Nephron (organoid): ENCODE data around the gene DDI1.
"Not testable (repeated sequence)": the region's sequence is repeated elsewhere in the genome, so short reads cannot be mapped to it uniquely, and the experiment has no call there.

Experiments
- H3K27ac Mint-ChIP-seq, 3 experiments: 2 replicates each; pipeline ENCODE4 v1.8.0; 2020; ENCODE audit warnings: mixed read lengths in 3 of 3, mild to moderate bottlenecking in 2 of 3, moderate library complexity in 1 of 3
- H3K27me3 Mint-ChIP-seq: 2 replicates; pipeline ENCODE4 v1.8.0; 2021; ENCODE audit warnings: low read depth, mild to moderate bottlenecking, moderate library complexity, mixed read lengths
- H3K36me3 Mint-ChIP-seq: 2 replicates; pipeline ENCODE4 v1.8.0; 2020; ENCODE audit warnings: low read depth, mixed read lengths
- H3K4me1 Mint-ChIP-seq: 2 replicates; pipeline ENCODE4 v1.8.0; 2020; ENCODE audit warnings: mixed read lengths
- H3K4me3 Mint-ChIP-seq, 3 experiments: 2 replicates each; pipeline ENCODE4 v1.8.0; 2020; ENCODE audit warnings: mild to moderate bottlenecking in 3 of 3, mixed read lengths in 3 of 3, moderate library complexity in 2 of 3
- H3K9me3 Mint-ChIP-seq: 2 replicates; pipeline ENCODE4 v1.8.0; 2020; ENCODE audit warnings: mixed read lengths
- TF ChIP-seq, protein P1 (sequence below), 3 experiments: fragments of 200-600 bp; sonication (generic); IDR thresholded peaks; one replicate each; pipeline ENCODE4 v1.5.0; 2021; ENCODE audit warnings: antibody characterized with exemption in 3 of 3; ENCODE audit not compliant: unreplicated experiment in 3 of 3

The DDI1 gene

GRCh38 chr11:104043678-104044239, 7.3 kb downstream of the DDI1 start:
- Mint-ChIP-seq H3K9me3 (no peaks in the 10 kb centered on the region), H3K36me3 (no peaks in the 10 kb centered on the region), H3K4me1 (no peaks in the 10 kb centered on the region), H3K27ac (no peak overlapping the region), H3K27me3 (no peaks in the 10 kb centered on the region), H3K4me3 (no peak overlapping the region)
- TF ChIP-seq, protein P1, sequence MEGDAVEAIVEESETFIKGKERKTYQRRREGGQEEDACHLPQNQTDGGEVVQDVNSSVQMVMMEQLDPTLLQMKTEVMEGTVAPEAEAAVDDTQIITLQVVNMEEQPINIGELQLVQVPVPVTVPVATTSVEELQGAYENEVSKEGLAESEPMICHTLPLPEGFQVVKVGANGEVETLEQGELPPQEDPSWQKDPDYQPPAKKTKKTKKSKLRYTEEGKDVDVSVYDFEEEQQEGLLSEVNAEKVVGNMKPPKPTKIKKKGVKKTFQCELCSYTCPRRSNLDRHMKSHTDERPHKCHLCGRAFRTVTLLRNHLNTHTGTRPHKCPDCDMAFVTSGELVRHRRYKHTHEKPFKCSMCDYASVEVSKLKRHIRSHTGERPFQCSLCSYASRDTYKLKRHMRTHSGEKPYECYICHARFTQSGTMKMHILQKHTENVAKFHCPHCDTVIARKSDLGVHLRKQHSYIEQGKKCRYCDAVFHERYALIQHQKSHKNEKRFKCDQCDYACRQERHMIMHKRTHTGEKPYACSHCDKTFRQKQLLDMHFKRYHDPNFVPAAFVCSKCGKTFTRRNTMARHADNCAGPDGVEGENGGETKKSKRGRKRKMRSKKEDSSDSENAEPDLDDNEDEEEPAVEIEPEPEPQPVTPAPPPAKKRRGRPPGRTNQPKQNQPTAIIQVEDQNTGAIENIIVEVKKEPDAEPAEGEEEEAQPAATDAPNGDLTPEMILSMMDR (IDR thresholded peaks at IDR 0.05; ENCODE audit: unreplicated experiment in 3 of 3): no peak

- Mint-ChIP-seq H3K27ac (no peak overlapping the region), H3K4me3 (no peak overlapping the region), H3K27me3 (no peaks in the 10 kb centered on the region), H3K4me1 (no peaks in the 10 kb centered on the region), H3K36me3 (no peaks in the 10 kb centered on the region), H3K9me3 (no peaks in the 10 kb centered on the region)
- TF ChIP-seq, protein P1 (IDR thresholded peaks at IDR 0.05; ENCODE audit: unreplicated experiment in 3 of 3): no peak
Observed at GRCh38 chr11:104046331-104046730, 9.9 kb downstream of the DDI1 start.

- not testable (repeated sequence) for H3K4me1 Mint-ChIP-seq, H3K36me3 Mint-ChIP-seq, H3K4me3 Mint-ChIP-seq, H3K27me3 Mint-ChIP-seq, H3K27ac Mint-ChIP-seq, H3K9me3 Mint-ChIP-seq
Observed at GRCh38 chr11:104046858-104047257, 10.4 kb downstream of the DDI1 start.

- H3K4me3 Mint-ChIP-seq: no peak overlapping the region
- H3K27me3 Mint-ChIP-seq: no peaks in the 10 kb centered on the region
- no peaks in the 10 kb centered on the region for H3K4me1 Mint-ChIP-seq
- no peaks in the 10 kb centered on the region for H3K9me3 Mint-ChIP-seq
- TF ChIP-seq, protein P1 (IDR thresholded peaks at IDR 0.05; ENCODE audit: unreplicated experiment in 3 of 3): no peak
- no peaks in the 10 kb centered on the region for H3K36me3 Mint-ChIP-seq
- H3K27ac Mint-ChIP-seq: no peak overlapping the region
Observed at GRCh38 chr11:104049116-104049515, 12.7 kb downstream of the DDI1 start.

GRCh38 chr11:104051778-104052177, 15.3 kb downstream of the DDI1 start:
- H3K36me3 Mint-ChIP-seq: no peaks in the 10 kb centered on the region
- no peaks in the 10 kb centered on the region for H3K4me1 Mint-ChIP-seq
- TF ChIP-seq, protein P1 (IDR thresholded peaks at IDR 0.05; ENCODE audit: unreplicated experiment in 3 of 3): no peak
- H3K27me3 Mint-ChIP-seq: no peaks in the 10 kb centered on the region
- H3K4me3 Mint-ChIP-seq: no peak overlapping the region
- no peak overlapping the region for H3K27ac Mint-ChIP-seq
- H3K9me3 Mint-ChIP-seq: no peaks in the 10 kb centered on the region

- H3K27ac Mint-ChIP-seq: no peak overlapping the region
- H3K4me3 Mint-ChIP-seq: no peak overlapping the region
- no peaks in the 10 kb centered on the region for H3K36me3 Mint-ChIP-seq
- TF ChIP-seq, protein P1 (IDR thresholded peaks at IDR 0.05; ENCODE audit: unreplicated experiment in 3 of 3): no peak
- no peaks in the 10 kb centered on the region for H3K27me3 Mint-ChIP-seq
- H3K4me1 Mint-ChIP-seq: no peaks in the 10 kb centered on the region
- no peaks in the 10 kb centered on the region for H3K9me3 Mint-ChIP-seq
Observed at GRCh38 chr11:104053743-104054478, 17.5 kb downstream of the DDI1 start.
